Glutamatergic neuron (in vitro differentiated cells): ENCODE results near the gene C1QTNF1. TPM values are rescaled to one million over a fixed set of nuclear protein-coding genes. Genes with fewer than 3 reads are reported as not detected.

Source experiments
- DNase-seq: peaks from one replicate; pipeline ENCODE4 v3.0.0; 2022
- H3K27ac Mint-ChIP-seq: one replicate; pipeline ENCODE4 v1.8.0; 2020; ENCODE audit warnings: mild to moderate bottlenecking, mixed read lengths, inconsistent platforms; ENCODE audit not compliant: unreplicated experiment
- H3K27me3 Mint-ChIP-seq: one replicate; pipeline ENCODE4 v1.8.0; 2020; ENCODE audit warnings: mild to moderate bottlenecking, moderate library complexity, mixed read lengths, inconsistent platforms; ENCODE audit not compliant: unreplicated experiment
- H3K36me3 Mint-ChIP-seq: one replicate; pipeline ENCODE4 v1.8.0; 2020; ENCODE audit warnings: mild to moderate bottlenecking, mixed read lengths, inconsistent platforms; ENCODE audit not compliant: unreplicated experiment
- H3K4me1 Mint-ChIP-seq: one replicate; pipeline ENCODE4 v1.8.0; 2020; ENCODE audit warnings: mild to moderate bottlenecking, low read depth, mixed read lengths, inconsistent platforms; ENCODE audit not compliant: unreplicated experiment
- H3K4me3 Mint-ChIP-seq: one replicate; pipeline ENCODE4 v1.8.0; 2020; ENCODE audit warnings: mild to moderate bottlenecking, mixed read lengths, inconsistent platforms; ENCODE audit not compliant: unreplicated experiment
- H3K9me3 Mint-ChIP-seq: one replicate; pipeline ENCODE4 v1.8.0; 2020; ENCODE audit warnings: mild to moderate bottlenecking, moderate library complexity, mixed read lengths, inconsistent platforms; ENCODE audit not compliant: unreplicated experiment
- CTCF ChIP-seq: fragments of 200-600 bp; sonication (generic); IDR thresholded peaks from one replicate; pipeline ENCODE4 v1.5.0; 2021; ENCODE audit not compliant: partially characterized antibody, unreplicated experiment
- total RNA-seq: library from RNA; stranded (reverse); fragmentation: NEBNext Ultra II Directional; extraction: Animal tissue kit (Norgen Biotek cat#: 25700); gene quantifications from one replicate; pipeline ENCODE4 v1.2.1, GENCODE V29; 2021; ENCODE audit not compliant: unreplicated experiment

The C1QTNF1 gene
- total RNA-seq, 1 donor from 2014 or later = 0.15 TPM

- Mint-ChIP-seq H3K36me3 (peaks cover 4% of the 10 kb centered on the region), H3K27ac (no peak overlapping the region), H3K27me3 (peaks cover 20% of the 10 kb centered on the region), H3K4me1 (peaks cover 8% of the 10 kb centered on the region), H3K4me3 (no peak overlapping the region), H3K9me3 (peaks cover 4% of the 10 kb centered on the region)
- TF ChIP-seq CTCF = no peak
- DNase-seq = no peak
Observed at GRCh38 chr17:79003661-79004411, 20.1 kb upstream of the C1QTNF1 start.

GRCh38 chr17:79005063-79005861, 18.7 kb upstream of the C1QTNF1 start:
- Mint-ChIP-seq H3K36me3 (peaks cover 4% of the 10 kb centered on the region), H3K4me3 (no peak overlapping the region), H3K27me3 (peaks cover 18% of the 10 kb centered on the region), H3K27ac (no peak overlapping the region), H3K4me1 (peaks cover 10% of the 10 kb centered on the region), H3K9me3 (peaks cover 4% of the 10 kb centered on the region)
- no peak for DNase-seq
- TF ChIP-seq CTCF = no peak

- peaks cover 4% of the 10 kb centered on the region for H3K36me3 Mint-ChIP-seq
- H3K27ac Mint-ChIP-seq = no peak overlapping the region
- peaks cover 21% of the 10 kb centered on the region for H3K27me3 Mint-ChIP-seq
- TF ChIP-seq CTCF = no peak
- H3K9me3 Mint-ChIP-seq = peaks cover 7% of the 10 kb centered on the region
- DNase-seq = no peak
- H3K4me1 Mint-ChIP-seq = peaks cover 10% of the 10 kb centered on the region
- no peak overlapping the region for H3K4me3 Mint-ChIP-seq
Observed at GRCh38 chr17:79006046-79006445, 17.9 kb upstream of the C1QTNF1 start.

GRCh38 chr17:79006794-79007503, 17.0 kb upstream of the C1QTNF1 start:
- Mint-ChIP-seq H3K27ac (no peak overlapping the region), H3K9me3 (peaks cover 8% of the 10 kb centered on the region), H3K36me3 (peaks cover 4% of the 10 kb centered on the region), H3K4me3 (peak overlapping the region; percentile 16), H3K4me1 (peaks cover 10% of the 10 kb centered on the region), H3K27me3 (peaks cover 17% of the 10 kb centered on the region)
- TF ChIP-seq CTCF = no peak
- DNase-seq = no peak
